Stimulated activated CD4-positive, alpha-beta T cell treated with anti-CD3 and anti-CD28 coated beads, TNF-alpha, amount 100 ng/mL, for 1 hour (primary cell): Measurements from ENCODE around the gene TIMM44.
A peak's percentile ranks its signal among the peaks of the same experiment; 100 is the strongest.

ENCODE experiments used
- DNase-seq, 3 donors: peaks; one replicate each; pipeline ENCODE4 v3.0.0-alpha.2; 2020; ENCODE audit warnings: low read depth in 3 of 3, low spot score in 1 of 3

Gene TIMM44

GRCh38 chr19:7943444-7944176 lies at the start of gene TIMM44:
Gene TIMM44 (minus strand): TSS chr19:7943666. CDS start chr19:7943651, 15 bp downstream.
- DNase-seq, result peak; percentile 95 to 97 (median 95)

GRCh38 chr19:7992575-7992974 lies 49.1 kb upstream of the TIMM44 start:
- DNase-seq, result no peak

- no peak for DNase-seq
Measured at GRCh38 chr19:7989071-7989575, 45.7 kb upstream of the TIMM44 start.

- no peak for DNase-seq
Measured at GRCh38 chr19:7988307-7988706, 44.8 kb upstream of the TIMM44 start.

GRCh38 chr19:7987114-7987768 lies 43.8 kb upstream of the TIMM44 start:
- no peak for DNase-seq

- no peak for DNase-seq
Measured at GRCh38 chr19:7986321-7987113, 43.1 kb upstream of the TIMM44 start.

- DNase-seq, result no peak
Measured at GRCh38 chr19:7985481-7985911, 42.0 kb upstream of the TIMM44 start.

- DNase-seq, result no peak
Measured at GRCh38 chr19:7983995-7984837, 40.8 kb upstream of the TIMM44 start.

- DNase-seq, result no peak
Measured at GRCh38 chr19:7983286-7983950, 40.0 kb upstream of the TIMM44 start.

GRCh38 chr19:7982651-7983099 lies 39.2 kb upstream of the TIMM44 start:
- no peak for DNase-seq

GRCh38 chr19:7982103-7982502 lies 38.6 kb upstream of the TIMM44 start:
- no peak for DNase-seq

- no peak for DNase-seq
Measured at GRCh38 chr19:7981661-7982060, 38.2 kb upstream of the TIMM44 start.

- no peak for DNase-seq
Measured at GRCh38 chr19:7981199-7981598, 37.7 kb upstream of the TIMM44 start.

- DNase-seq, result no peak
Measured at GRCh38 chr19:7980635-7981121, 37.2 kb upstream of the TIMM44 start.

GRCh38 chr19:7980168-7980567 lies 36.7 kb upstream of the TIMM44 start:
- DNase-seq, result no peak

- no peak for DNase-seq
Measured at GRCh38 chr19:7979559-7979958, 36.1 kb upstream of the TIMM44 start.

- no peak for DNase-seq
Measured at GRCh38 chr19:7979011-7979410, 35.5 kb upstream of the TIMM44 start.

- DNase-seq, result no peak
Measured at GRCh38 chr19:7978179-7978825, 34.8 kb upstream of the TIMM44 start.

- DNase-seq, result no peak
Measured at GRCh38 chr19:7977723-7978040, 34.2 kb upstream of the TIMM44 start.
